ENCODE data around the gene IL34. TPM values are rescaled to one million over a fixed set of nuclear protein-coding genes. Genes with fewer than 3 reads are reported as not detected.

Gene IL34
- total RNA-seq, 1 experiment from 2014 or later = 4.4 TPM

DNA sequence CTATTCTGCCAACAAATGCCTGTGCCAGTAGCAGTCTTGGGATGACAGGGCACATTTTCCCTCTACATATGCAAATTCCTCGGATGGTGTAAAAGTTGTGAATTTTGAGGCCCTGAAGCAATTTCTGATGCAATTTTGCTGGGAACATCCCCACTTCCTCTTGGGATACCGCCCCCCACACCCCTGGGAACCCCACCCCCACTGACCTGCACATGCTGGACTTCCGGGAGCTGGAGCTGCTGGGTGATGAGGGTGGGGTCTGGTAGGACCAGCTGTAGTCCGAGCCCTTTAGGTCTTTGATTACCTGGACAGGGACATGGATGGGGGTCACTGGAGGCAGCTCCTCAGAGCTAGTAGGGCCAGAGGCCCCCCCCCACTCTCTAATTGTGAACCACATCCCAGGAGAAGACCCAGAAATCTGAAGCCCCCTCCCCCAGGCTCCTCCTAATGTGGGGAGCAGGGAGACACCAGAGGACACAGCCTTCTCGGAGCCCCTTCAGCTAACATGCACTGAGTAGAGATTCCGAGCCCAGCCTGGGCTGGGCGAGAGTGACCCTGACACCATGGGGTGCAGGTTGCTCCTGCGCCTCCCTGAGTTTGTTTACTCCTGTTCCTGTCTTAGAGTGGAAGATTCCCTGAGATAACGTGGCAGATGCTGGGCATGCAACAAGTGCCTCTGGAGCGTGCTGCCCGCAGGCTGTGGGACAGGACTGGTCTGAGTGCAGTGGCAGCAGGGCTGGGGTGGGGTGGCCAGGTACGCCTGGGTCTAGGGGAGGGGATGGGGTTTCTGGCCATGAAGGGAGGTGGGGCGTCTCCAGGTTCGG lies 30.5 kb downstream of the IL34 start:
- H3K4me1 Mint-ChIP-seq = peaks cover 0 to 7% of the 10 kb centered on the region in 2 experiments; a peak in 1 of 4 replicates
- no peaks in the 10 kb centered on the region for H3K23me2 ChIP-seq (ENCODE audit: insufficient read length, low read depth, low read length, poor library complexity, severe bottlenecking)

More for the DNA sequence above, 30.5 kb downstream of the IL34 start:
- no peak overlapping the region for H4K8ac ChIP-seq (replicated peaks; ENCODE audit: insufficient read length, low read depth, low read length)
- Mint-ChIP-seq H3K27ac (peak overlapping the region in 2 of 3 experiments; percentile 14 to 27; a peak in 3 of 7 replicates), H3K27me3 (ENCODE audit: low read depth) (no peaks in the 10 kb centered on the region), H3K9me3 (no peaks in the 10 kb centered on the region; a peak in 1 of 5 replicates), H3K4me3 (peak overlapping the region in 1 of 2 experiments; percentile 27; a peak in 1 of 5 replicates), H3K36me3 (ENCODE audit: insufficient read depth in 1 of 3, low read depth in 3 of 3) (peaks cover 6 to 50% (median 42%) of the 10 kb centered on the region in 3 experiments)
- H3K4me2 ChIP-seq (ENCODE audit: insufficient read depth, insufficient read length, low read length) = no peak overlapping the region
- TF ChIP-seq CTCF (conservative IDR thresholded peaks at IDR 0.05) = no peak
- H2BK120ac ChIP-seq (ENCODE audit: low read depth, low read length, poor library complexity, severe bottlenecking) = no peak overlapping the region
- H2BK20ac ChIP-seq (ENCODE audit: low read depth, low read length, poor library complexity, severe bottlenecking) = no peak overlapping the region
- H3K79me1 ChIP-seq (ENCODE audit: insufficient read depth, low read depth, low read length, poor library complexity, severe bottlenecking) = no peaks in the 10 kb centered on the region
- H4K91ac ChIP-seq (ENCODE audit: insufficient read length, low read depth, low read length) = no peak overlapping the region
- H3K18ac ChIP-seq (ENCODE audit: insufficient read length, low read depth, low read length) = no peak overlapping the region
- no peak overlapping the region for H2BK5ac ChIP-seq (ENCODE audit: insufficient read length, low read length)
- DNase-seq = no peak
- no peak overlapping the region for H3K27ac ChIP-seq (ENCODE audit: insufficient read length, low read depth, low read length)
- H3K27me3 ChIP-seq (ENCODE audit: insufficient read depth, low read length) = no peaks in the 10 kb centered on the region
- H4K20me1 ChIP-seq (ENCODE audit: control insufficient read depth, insufficient read depth, insufficient read length) = no peaks in the 10 kb centered on the region
- H3K9ac ChIP-seq (ENCODE audit: extremely low read depth, insufficient read length, low read length) = no peak overlapping the region
- no peak overlapping the region for H3K23ac ChIP-seq (ENCODE audit: insufficient read length, low read depth, low read length)
- no peak overlapping the region for H3K56ac ChIP-seq (ENCODE audit: insufficient read length, low read depth, low read length)
- no peak overlapping the region for H2AK5ac ChIP-seq (ENCODE audit: insufficient read length, low read length)
- no peak overlapping the region for H3K4ac ChIP-seq (ENCODE audit: low read depth, low read length)
- H2BK12ac ChIP-seq (ENCODE audit: insufficient read length, low read depth, low read length) = no peak overlapping the region
- no peaks in the 10 kb centered on the region for H3K79me2 ChIP-seq (ENCODE audit: insufficient read depth, low read length)
- no CpG with 5 or more reads among the region's 14 CpGs for WGBS (ENCODE audit: extremely low coverage, insufficient read length, low lambda C conversion rate)
- no peaks in the 10 kb centered on the region for H3K4me1 ChIP-seq (ENCODE audit: insufficient read depth, low read length)
- H2AFZ ChIP-seq (ENCODE audit: low read length) = no peak overlapping the region
- H3T11ph ChIP-seq (ENCODE audit: low read length) = no peak overlapping the region
- H4K5ac ChIP-seq (ENCODE audit: insufficient read length, low read depth, low read length) = no peak overlapping the region
- H2BK15ac ChIP-seq (ENCODE audit: low read depth, low read length) = no peak overlapping the region
- no peak overlapping the region for H3K14ac ChIP-seq (ENCODE audit: insufficient read depth, low read length)
- H3K9me3 ChIP-seq (ENCODE audit: control insufficient read depth, low read depth, low read length) = no peaks in the 10 kb centered on the region

Data from H9 (cell line).